RWPE1 (cell line): ENCODE data around the gene LRRC36.

Experiments used
- CTCF ChIA-PET: fragments of 350-600 bp; sonication (Branson Sonifier 250); formaldehyde crosslinking; extraction: SDS; loops from one replicate; lab custom pipeline; 2021; lab: Yijun Ruan, JAX
- POLR2A ChIA-PET: fragments of 400-600 bp; formaldehyde crosslinking; extraction: SDS; loops from one replicate; lab custom pipeline; 2020; ENCODE audit warnings: antibody characterized with exemption; ENCODE audit not compliant: low non-redundant PET; lab: Yijun Ruan, JAX
- DNase-seq: peaks from one replicate; pipeline ENCODE4 v3.0.0; 2012; ENCODE audit warnings: low spot score
- H3K27ac ChIP-seq: fragments of 450-650 bp; 2 replicates; pipeline ENCODE4 v1.5.1; 2017
- TF ChIP-seq, protein P1 (sequence below): fragments of 450-650 bp; conservative IDR thresholded peaks from 2 replicates; pipeline ENCODE4 v1.5.1; 2017; ENCODE audit warnings: low read depth, mild to moderate bottlenecking

The LRRC36 gene

DNA sequence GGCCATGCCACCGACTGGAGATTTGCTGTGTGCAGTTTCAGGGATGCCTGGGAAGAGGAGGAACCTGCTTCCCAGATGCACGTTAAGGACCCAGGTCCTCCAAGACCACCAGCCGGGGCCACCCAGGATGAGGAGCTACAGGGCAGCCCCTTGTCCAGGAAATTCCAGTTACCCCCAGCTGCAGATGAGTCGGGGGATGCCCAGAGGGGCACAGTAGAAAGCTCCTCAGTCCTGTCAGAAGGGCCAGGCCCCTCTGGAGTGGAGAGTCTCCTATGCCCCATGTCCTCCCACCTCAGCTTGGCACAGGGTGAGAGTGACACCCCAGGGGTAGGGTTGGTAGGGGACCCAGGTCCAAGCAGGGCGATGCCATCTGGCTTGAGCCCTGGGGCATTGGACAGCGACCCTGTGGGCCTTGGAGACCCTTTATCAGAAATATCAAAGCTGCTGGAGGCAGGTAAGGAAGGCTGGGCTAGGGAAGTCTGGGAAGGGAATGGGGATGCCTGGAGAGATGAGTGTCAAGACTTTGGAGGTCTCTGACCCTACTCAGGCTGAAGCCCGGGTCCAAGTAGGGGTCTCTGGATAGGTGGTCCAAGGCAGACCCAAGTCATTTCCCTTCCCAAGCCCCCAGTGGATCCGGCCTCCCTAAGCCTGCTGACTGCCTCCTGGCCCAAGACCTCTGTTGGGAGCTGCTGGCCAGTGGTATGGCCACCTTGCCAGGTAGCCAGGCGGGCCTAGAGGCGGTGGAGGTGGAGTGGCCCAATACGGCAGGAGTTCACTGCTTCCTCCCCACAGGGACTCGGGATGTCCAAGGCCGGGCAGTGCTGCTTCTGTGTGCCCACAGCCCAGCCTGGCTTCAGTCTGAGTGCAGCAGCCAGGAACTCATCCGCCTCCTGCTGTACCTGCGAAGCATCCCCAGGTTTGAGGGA, 46.3 kb upstream of the LRRC36 start:
- DNase-seq: no peak
- ChIA-PET POLR2A (no interaction called here), CTCF (interaction anchor here (0.6 kb wide), 2 partner anchors 134 to 452 kb away, joined by 3 read pairs; no protein-coding TSS in a partner anchor)
- H3K27ac ChIP-seq: peak overlapping the region; percentile 97
- TF ChIP-seq, protein P1, sequence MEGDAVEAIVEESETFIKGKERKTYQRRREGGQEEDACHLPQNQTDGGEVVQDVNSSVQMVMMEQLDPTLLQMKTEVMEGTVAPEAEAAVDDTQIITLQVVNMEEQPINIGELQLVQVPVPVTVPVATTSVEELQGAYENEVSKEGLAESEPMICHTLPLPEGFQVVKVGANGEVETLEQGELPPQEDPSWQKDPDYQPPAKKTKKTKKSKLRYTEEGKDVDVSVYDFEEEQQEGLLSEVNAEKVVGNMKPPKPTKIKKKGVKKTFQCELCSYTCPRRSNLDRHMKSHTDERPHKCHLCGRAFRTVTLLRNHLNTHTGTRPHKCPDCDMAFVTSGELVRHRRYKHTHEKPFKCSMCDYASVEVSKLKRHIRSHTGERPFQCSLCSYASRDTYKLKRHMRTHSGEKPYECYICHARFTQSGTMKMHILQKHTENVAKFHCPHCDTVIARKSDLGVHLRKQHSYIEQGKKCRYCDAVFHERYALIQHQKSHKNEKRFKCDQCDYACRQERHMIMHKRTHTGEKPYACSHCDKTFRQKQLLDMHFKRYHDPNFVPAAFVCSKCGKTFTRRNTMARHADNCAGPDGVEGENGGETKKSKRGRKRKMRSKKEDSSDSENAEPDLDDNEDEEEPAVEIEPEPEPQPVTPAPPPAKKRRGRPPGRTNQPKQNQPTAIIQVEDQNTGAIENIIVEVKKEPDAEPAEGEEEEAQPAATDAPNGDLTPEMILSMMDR: no peak

- POLR2A ChIA-PET: interaction anchor here (0.6 kb wide), 1 partner anchor 88 kb away, joined by 7 read pairs; no protein-coding TSS in a partner anchor
- TF ChIP-seq, protein P1: no peak
- CTCF ChIA-PET: interaction anchor here (0.6 kb wide), 4 partner anchors 39 to 233 kb away, joined by 3 read pairs; no protein-coding TSS in a partner anchor
- no peak overlapping the region for H3K27ac ChIP-seq
- DNase-seq: no peak
Measured at GRCh38 chr16:67281536-67282446, 44.8 kb upstream of the LRRC36 start.

GRCh38 chr16:67282447-67282805, 44.2 kb upstream of the LRRC36 start:
- CTCF ChIA-PET: interaction anchor here (0.6 kb wide), 3 partner anchors 39 to 146 kb away, joined by 3 read pairs; no protein-coding TSS in a partner anchor
- no peak for DNase-seq
- POLR2A ChIA-PET: no interaction called here

GRCh38 chr16:67283039-67283825, 43.4 kb upstream of the LRRC36 start:
- ChIA-PET POLR2A (no interaction called here), CTCF (interaction anchor here (0.5 kb wide), 1 partner anchor 23 kb away, joined by 4 read pairs; no protein-coding TSS in a partner anchor)
- TF ChIP-seq, protein P1: no peak
- peak overlapping the region; percentile 65 for H3K27ac ChIP-seq
- DNase-seq: no peak

More at GRCh38 chr16:67282447-67282805, 44.2 kb upstream of the LRRC36 start:
- TF ChIP-seq, protein P1: no peak
- H3K27ac ChIP-seq: no peak overlapping the region

GRCh38 chr16:67283826-67284555, 42.6 kb upstream of the LRRC36 start:
- H3K27ac ChIP-seq: peak overlapping the region; percentile 65
- TF ChIP-seq, protein P1: no peak
- CTCF ChIA-PET: interaction anchor here (0.6 to 2.8 kb wide), 5 partner anchors 19 to 209 kb away, joined by 3 to 12 read pairs (median 4); no protein-coding TSS in a partner anchor
- POLR2A ChIA-PET: no interaction called here
- no peak for DNase-seq
